A673 (cell line): ENCODE measurements around the gene DDAH1.

Experiments
- CTCF ChIP-seq: fragments of 300-800, 200-600 bp; sonication (generic); conservative IDR thresholded peaks from 2 replicates; pipeline ENCODE4 v1.5.1; 2017; ENCODE audit warnings: low read depth, mild to moderate bottlenecking, antibody characterized with exemption, low read length, moderate library complexity, mixed read lengths
- EZH2 ChIP-seq: fragments of 200-600 bp; sonication (generic); IDR thresholded peaks from 2 replicates; pipeline ENCODE4 v1.6.1; 2017; ENCODE audit warnings: borderline replicate concordance, low read depth, mild to moderate bottlenecking, mixed read lengths, antibody characterized with exemption, low read length; ENCODE audit not compliant: poor library complexity, severe bottlenecking

GRCh38 chr1:85319931-85320330, 145.0 kb downstream of the DDAH1 start:
- no peak for TF ChIP-seq EZH2
- no peak for TF ChIP-seq CTCF
